Erythroblast (primary cell): ENCODE data around the gene JOSD2.

Source experiments
- GATA1 ChIP-seq: IDR thresholded peaks from 2 replicates; pipeline ENCODE4 v1.6.1; 2011; ENCODE audit warnings: low read depth, mild to moderate bottlenecking, control low read depth, low read length, moderate library complexity
- POLR2A ChIP-seq: IDR thresholded peaks from 2 replicates; pipeline ENCODE4 v1.6.1; 2011; ENCODE audit warnings: mild to moderate bottlenecking, low read length

GRCh38 chr19:50495020-50495531 lies 15.9 kb downstream of the JOSD2 start:
- TF ChIP-seq POLR2A, result no peak
- no peak for TF ChIP-seq GATA1
